Raji (cell line): ENCODE measurements around the gene CPM.

Experiments
- POLR2A ChIP-seq: IDR thresholded peaks from 2 replicates; pipeline ENCODE4 v1.6.1; 2011; ENCODE audit warnings: low read depth, low read length, control low read depth; ENCODE audit not compliant: insufficient read depth

CPM gene

DNA sequence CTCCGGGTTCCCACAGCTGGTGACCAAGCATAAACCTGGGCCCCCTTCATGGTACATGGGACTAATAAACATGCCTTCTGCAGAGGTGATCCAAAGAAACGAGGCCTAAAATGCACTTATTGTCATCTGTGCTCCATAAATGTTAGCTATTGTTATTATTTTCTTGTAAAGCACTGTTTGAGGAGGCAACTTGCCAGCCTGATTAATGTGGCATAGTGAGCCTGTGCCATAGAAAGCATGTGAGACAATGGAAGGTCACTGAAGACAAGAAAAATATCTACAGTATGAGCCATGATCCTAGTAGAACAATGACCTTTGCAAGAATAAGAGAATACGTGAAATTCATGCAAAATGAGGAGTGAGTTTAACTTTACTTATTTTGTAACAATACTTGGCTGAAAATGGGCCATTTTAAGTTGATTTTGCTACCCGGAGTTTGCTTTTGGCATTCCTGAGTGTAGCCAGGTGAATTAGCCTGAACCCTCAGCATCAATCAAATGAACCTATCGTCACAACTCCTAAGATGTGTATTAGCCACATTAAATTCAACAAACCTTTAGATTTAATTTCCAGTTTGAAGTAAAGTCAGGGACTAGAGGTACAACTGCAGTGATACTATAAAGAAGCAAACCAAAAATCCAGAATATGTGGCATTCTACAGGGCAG is 52.2 kb downstream of the CPM start:
- no peak for TF ChIP-seq POLR2A

DNA sequence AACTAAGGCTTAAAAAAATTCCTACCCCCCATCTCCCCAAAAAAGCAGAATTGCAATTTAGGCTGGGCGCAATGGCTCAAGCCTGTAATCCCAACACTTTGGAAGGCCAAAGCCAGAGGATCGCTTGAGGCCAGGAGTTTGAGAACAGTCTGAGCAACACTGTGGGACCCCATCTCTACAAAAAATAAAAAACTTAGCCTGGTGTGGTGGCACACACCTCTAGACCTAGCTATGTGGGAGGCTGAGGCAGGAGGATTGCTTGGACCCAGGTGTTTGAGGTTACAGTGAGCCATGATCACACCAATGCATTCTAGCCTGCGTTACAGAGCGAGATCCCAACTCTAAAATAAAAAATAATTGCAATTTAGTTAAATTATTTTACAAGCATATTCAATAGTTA is 54.1 kb downstream of the CPM start:
- no peak for TF ChIP-seq POLR2A

GRCh38 chr12:68878283-68878682 is 54.7 kb downstream of the CPM start:
- TF ChIP-seq POLR2A = no peak

DNA sequence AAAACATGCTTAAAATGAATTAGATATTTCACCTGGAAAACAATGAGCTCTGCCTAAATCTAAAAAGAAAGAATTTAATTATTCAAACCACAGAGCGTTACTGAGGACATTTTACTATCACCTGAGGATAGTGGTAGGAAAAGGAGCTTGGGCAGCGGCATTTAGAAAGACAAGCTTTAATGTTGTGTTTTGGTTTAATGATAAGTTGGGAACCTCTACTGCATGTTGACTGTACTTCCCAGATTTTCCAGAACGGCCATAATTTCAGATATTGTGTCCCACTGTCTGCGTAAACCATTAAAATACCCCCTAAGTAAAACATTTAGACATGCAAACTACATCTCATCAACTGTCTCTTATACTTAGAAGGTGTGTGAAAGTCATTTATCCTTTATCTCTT is 55.4 kb downstream of the CPM start:
- TF ChIP-seq POLR2A = no peak

DNA sequence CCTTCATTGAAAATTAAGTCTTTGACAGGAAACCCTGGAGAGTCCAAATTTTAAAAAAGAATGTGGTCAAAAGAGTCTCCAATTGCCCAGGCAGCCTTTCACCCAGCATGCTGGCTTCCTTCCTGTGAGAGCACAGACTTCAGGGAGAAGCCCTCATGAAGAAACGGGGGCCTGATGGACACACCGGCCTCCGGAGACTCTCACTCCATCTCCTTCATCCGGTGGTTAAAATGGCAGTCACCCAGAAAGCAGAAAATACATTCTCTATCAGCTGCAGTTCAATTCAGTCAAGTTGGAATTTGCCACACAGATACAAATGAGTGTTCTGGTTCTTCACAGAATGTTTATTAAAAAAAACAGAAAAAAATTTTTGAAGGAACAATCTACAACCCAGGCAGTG is 56.5 kb downstream of the CPM start:
- no peak for TF ChIP-seq POLR2A

- no peak for TF ChIP-seq POLR2A
Measured at GRCh38 chr12:68873316-68873715, 59.7 kb downstream of the CPM start.

GRCh38 chr12:68871921-68872320 is 61.0 kb downstream of the CPM start:
- no peak for TF ChIP-seq POLR2A

GRCh38 chr12:68871396-68871795 is 61.6 kb downstream of the CPM start:
- no peak for TF ChIP-seq POLR2A

DNA sequence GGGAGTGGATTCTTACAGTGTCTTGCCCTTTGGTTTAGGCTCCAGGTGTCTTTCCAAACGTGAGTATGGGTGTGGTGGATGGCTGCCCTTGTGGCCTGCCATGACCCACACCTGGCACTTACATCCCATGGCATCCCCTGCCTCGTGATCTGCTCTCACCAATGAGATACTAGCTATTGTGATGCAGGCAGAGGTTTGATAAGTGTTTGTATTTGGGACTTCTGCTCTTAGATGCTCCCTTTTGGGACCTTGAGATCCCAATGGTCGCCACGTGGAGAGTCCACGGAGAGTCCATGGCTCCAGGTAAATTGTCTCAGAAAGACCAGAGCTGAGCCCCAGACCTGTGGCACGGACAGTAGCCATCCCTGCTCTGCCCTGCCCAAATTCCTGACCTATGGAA is 62.5 kb downstream of the CPM start:
- no peak for TF ChIP-seq POLR2A

- no peak for TF ChIP-seq POLR2A
Measured at GRCh38 chr12:68870011-68870410, 63.0 kb downstream of the CPM start.

- no peak for TF ChIP-seq POLR2A
Measured at GRCh38 chr12:68868043-68868790, 64.8 kb downstream of the CPM start.

DNA sequence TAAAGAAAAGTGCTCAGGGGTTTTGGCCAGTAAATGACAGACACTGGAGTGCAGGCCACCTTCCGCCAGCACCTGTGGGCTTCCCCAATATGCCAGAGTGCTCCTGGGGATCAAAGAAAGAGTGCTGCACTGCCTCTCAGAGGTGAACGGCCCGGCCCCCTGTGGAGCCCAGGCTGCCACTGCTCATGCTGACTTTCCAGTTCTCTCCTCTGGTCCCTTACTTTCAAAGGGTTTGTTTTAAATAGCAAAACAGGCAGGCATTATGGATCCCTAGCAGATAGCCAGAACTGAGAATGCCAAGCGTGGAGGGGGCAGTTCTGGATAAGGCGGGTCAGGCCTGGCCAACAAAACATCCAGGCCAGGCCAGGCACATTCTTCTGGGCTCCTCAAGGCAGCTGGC is 65.4 kb downstream of the CPM start:
- TF ChIP-seq POLR2A = no peak

DNA sequence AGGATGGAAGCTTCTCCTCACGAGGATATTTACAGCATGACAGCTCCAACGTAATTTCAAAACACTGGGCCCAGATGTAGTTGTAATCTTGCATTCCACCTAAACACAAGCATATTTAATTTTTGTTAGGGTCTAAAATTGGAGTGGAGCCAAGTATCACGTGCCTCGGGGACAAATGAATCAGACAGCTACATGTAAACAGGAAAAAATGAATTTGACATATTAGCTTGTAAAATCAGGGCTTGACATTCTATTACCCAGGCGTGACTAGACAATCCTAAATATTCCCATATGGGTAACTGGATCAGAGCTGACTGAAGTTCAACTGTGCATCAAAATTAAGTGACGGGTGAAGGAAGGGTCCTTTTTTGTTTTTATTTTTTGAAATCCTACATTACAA is 66.0 kb downstream of the CPM start:
- TF ChIP-seq POLR2A = no peak

DNA sequence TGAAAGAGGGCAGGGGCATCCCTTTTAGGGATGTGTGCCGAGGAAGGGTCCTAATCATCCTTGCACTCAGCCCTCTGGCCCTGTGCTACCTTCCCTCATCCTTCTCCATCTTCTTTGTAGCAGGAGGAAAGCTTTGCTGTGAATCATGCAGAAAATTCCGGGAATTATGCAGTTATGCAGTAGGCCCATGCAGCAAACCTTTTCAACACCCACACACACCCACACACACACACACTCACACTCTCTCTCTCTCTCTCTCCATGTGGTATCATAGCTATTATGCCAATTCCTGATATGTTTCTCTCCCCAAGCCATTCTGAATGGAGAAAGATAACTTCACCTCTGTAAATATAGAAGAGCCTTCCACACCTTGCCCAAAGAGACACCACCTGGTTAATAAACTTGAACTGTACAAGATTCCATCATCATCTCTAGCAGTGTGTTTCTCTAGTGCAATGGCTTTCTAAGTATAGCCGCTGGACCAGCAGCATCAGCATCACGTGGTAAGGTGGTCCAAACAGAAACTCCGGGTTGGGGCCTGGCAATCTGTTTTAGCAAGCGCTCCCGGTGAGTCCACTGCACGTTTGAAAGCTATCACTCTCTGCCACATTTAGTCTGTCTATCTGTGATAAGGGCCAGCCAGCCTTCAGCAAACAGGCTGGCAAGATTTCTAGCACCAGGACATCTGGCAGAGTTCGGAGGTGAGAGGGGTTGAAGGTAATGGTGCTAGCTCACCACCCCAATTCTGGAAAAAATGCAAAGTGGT is 67.4 kb downstream of the CPM start:
- TF ChIP-seq POLR2A = no peak

- TF ChIP-seq POLR2A = no peak
Measured at GRCh38 chr12:68864604-68865003, 68.4 kb downstream of the CPM start.
